GM12875 (cell line): ENCODE results near the gene HS6ST3.
"Not testable (repeated sequence)": the region's sequence is repeated elsewhere in the genome, so short reads cannot be mapped to it uniquely, and the experiment has no call there.

ENCODE experiments used
- H3K4me3 ChIP-seq: one replicate; pipeline ENCODE4 v1.5.1; 2011; ENCODE audit warnings: low read depth, low read length, control low read depth
- CTCF ChIP-seq: IDR thresholded peaks from 2 replicates; pipeline ENCODE4 v1.5.1; 2011; ENCODE audit warnings: low read depth, mild to moderate bottlenecking, control low read depth, inconsistent platforms, low read length, moderate library complexity, borderline replicate concordance; ENCODE audit not compliant: insufficient read depth

The HS6ST3 gene

GRCh38 chr13:96492766-96493165, 402.9 kb downstream of the HS6ST3 start:
- no peak overlapping the region for H3K4me3 ChIP-seq
- TF ChIP-seq CTCF, result no peak

- H3K4me3 ChIP-seq, result no peak overlapping the region
- no peak for TF ChIP-seq CTCF
Observed at GRCh38 chr13:96499656-96500055, 409.7 kb downstream of the HS6ST3 start.

- H3K4me3 ChIP-seq, result no peak overlapping the region
- no peak for TF ChIP-seq CTCF
Observed at GRCh38 chr13:96500953-96501352, 411.0 kb downstream of the HS6ST3 start.

- no peak for TF ChIP-seq CTCF
- no peak overlapping the region for H3K4me3 ChIP-seq
Observed at GRCh38 chr13:96503481-96503880, 413.6 kb downstream of the HS6ST3 start.

- no peak overlapping the region for H3K4me3 ChIP-seq
- TF ChIP-seq CTCF, result no peak
Observed at GRCh38 chr13:96511587-96511986, 421.7 kb downstream of the HS6ST3 start.

- no peak for TF ChIP-seq CTCF
Observed at GRCh38 chr13:96519380-96519779, 429.5 kb downstream of the HS6ST3 start.

GRCh38 chr13:96524398-96525020, 434.6 kb downstream of the HS6ST3 start:
- H3K4me3 ChIP-seq, result not testable (repeated sequence)

More at GRCh38 chr13:96519380-96519779, 429.5 kb downstream of the HS6ST3 start:
- H3K4me3 ChIP-seq, result no peak overlapping the region
